HEK293 (cell line): ENCODE results near the gene ERMP1.

ENCODE experiments used
- CTCF ChIP-seq: fragments of 450-650 bp; formaldehyde crosslinking; IDR thresholded peaks from 2 replicates; pipeline ENCODE4 v1.5.1; 2016; ENCODE audit warnings: missing biosample characterization, missing genetic modification characterization
- KLF16 ChIP-seq: fragments of 450-650 bp; formaldehyde crosslinking; IDR thresholded peaks from 2 replicates; pipeline ENCODE4 v1.5.1; 2017; ENCODE audit warnings: missing biosample characterization, missing genetic modification characterization
- ZNF138 ChIP-seq: fragments of 450-650 bp; formaldehyde crosslinking; IDR thresholded peaks from 2 replicates; pipeline ENCODE4 v1.5.1; 2016; ENCODE audit warnings: missing biosample characterization, missing genetic modification characterization, borderline replicate concordance
- ZNF184 ChIP-seq: fragments of 450-650 bp; IDR thresholded peaks from 2 replicates; pipeline ENCODE4 v1.5.1; 2018; ENCODE audit warnings: missing biosample characterization, mild to moderate bottlenecking, missing genetic modification characterization
- ZNF26 ChIP-seq: fragments of 450-650 bp; formaldehyde crosslinking; IDR thresholded peaks from 2 replicates; pipeline ENCODE4 v1.5.1; 2016; ENCODE audit warnings: missing biosample characterization, missing genetic modification characterization
- ZNF398 ChIP-seq: fragments of 450-650 bp; formaldehyde crosslinking; IDR thresholded peaks from 2 replicates; pipeline ENCODE4 v1.5.1; 2017; ENCODE audit warnings: missing biosample characterization, missing genetic modification characterization
- ZNF660 ChIP-seq: fragments of 450-650 bp; IDR thresholded peaks from 2 replicates; pipeline ENCODE4 v1.5.1; 2018; ENCODE audit warnings: missing biosample characterization, mild to moderate bottlenecking, missing genetic modification characterization
- ZNF747 ChIP-seq: fragments of 450-650 bp; formaldehyde crosslinking; IDR thresholded peaks from 2 replicates; pipeline ENCODE4 v1.5.1; 2016; ENCODE audit warnings: missing biosample characterization, missing genetic modification characterization

- TF ChIP-seq ZNF747 (tag by site-specific recombination) = no peak
- TF ChIP-seq CTCF = no peak
- TF ChIP-seq ZNF26 = no peak
- no peak for TF ChIP-seq ZNF138 (tag by site-specific recombination)
- no peak for TF ChIP-seq KLF16 (tag by site-specific recombination)
- TF ChIP-seq ZNF184 (tag by site-specific recombination) = no peak
- TF ChIP-seq ZNF660 (tag by site-specific recombination) = no peak
- TF ChIP-seq ZNF398 = no peak
Observed at GRCh38 chr9:5851445-5851844, 18.5 kb upstream of the ERMP1 start.
